ENCODE measurements around the gene ST7L.
A peak's percentile ranks its signal among the peaks of the same experiment; 100 is the strongest.

Gene ST7L

DNA sequence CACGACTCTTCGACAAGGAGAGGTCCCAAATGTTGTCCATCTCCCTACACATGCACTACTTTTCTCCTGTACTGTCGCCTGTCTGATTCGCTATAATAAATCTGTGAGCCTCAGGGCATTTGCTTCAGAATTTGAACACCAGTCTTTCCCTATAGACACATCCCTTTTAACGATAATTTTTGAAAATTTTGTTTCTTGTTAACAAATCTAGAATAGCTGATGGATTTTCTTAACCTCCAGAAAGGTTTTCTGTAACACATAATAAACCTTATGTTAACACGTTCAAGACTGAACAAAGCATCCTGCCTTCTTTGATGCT, 1.4 kb upstream of the ST7L start:
- DNase-seq (ENCODE audit: insufficient read length, low spot score) (no peak), FAIRE-seq (no peak)
- no peak for TF ChIP-seq TAF1 (IDR thresholded peaks at IDR 0.05; ENCODE audit: low read depth, low read length)
- 0 out of 2 replicates have a peak, but pooled peaks have one; percentile 14 for TF ChIP-seq POLR2A (IDR thresholded peaks at IDR 0.05; ENCODE audit: low read depth, low read length)
- no peak for TF ChIP-seq POLR2AphosphoS5 (IDR thresholded peaks at IDR 0.05; ENCODE audit: low read depth, low read length)

DNA sequence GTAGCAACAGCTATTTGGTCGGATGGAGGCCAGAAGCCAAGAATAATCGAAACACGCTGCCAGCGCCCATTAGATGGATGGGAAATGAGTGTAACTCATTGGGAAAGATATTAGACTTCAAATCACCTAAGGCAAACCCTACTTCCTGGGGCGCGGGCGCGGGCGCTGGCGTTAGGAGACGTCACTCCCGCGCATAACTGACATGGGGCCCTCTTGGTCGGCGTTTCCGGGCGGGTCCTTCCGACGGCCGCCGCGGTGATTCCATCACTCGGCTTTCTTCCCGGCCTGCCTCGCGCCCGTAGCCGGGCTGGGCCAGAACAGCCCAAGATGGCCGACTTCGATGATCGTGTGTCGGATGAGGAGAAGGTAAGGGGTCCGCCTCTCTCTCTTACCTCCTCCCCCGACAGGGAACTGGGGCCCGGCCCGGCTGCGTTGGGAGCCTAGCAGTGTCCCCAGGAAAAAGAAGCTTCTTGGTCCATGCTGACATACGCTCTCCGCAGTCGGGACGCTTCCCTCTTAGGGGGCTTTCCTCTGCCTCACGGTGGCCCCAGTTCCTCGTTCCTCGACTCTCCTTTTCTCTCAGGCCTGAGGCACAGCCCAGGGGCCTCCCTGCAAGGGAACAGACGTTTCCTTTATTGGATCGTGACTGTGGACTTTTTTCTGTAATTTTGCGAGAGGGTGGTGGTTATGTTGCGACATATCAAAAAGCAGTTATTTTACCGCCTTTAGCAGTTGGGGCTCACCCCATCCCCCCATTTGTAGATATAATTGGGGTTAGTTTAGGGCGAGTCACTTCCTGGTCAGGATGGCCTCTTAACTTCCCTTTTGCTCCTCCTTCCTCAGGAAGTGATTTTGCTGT, 806 bp upstream of the ST7L start, which contains the start of gene CAPZA1:
TSS of gene CAPZA1 (plus strand) at position 315 of the 859 bp plus-strand sequence. CDS start at position 328, 13 bp downstream.
- FAIRE-seq (peak; percentile 88), DNase-seq (ENCODE audit: insufficient read length, low spot score) (peak; percentile 68)
- peak; percentile 97 for TF ChIP-seq TAF1 (IDR thresholded peaks at IDR 0.05; ENCODE audit: low read depth, low read length)
- no peak for TF ChIP-seq PAX5 (IDR thresholded peaks at IDR 0.05; ENCODE audit: insufficient read depth, low read length, severe bottlenecking)
- peak; percentile 94 for TF ChIP-seq POLR2A (IDR thresholded peaks at IDR 0.05; ENCODE audit: low read depth, low read length)
- peak; percentile 96 for TF ChIP-seq POLR2AphosphoS5 (IDR thresholded peaks at IDR 0.05; ENCODE audit: low read depth, low read length)
- TF ChIP-seq SPI1 (IDR thresholded peaks at IDR 0.05; ENCODE audit: low read depth, low read length), result peak; percentile 57
- peak; percentile 22; the same call in 1 of the 2 replicates for TF ChIP-seq POU2F2 (IDR thresholded peaks at IDR 0.05; ENCODE audit: low read depth, low read length)

DNA sequence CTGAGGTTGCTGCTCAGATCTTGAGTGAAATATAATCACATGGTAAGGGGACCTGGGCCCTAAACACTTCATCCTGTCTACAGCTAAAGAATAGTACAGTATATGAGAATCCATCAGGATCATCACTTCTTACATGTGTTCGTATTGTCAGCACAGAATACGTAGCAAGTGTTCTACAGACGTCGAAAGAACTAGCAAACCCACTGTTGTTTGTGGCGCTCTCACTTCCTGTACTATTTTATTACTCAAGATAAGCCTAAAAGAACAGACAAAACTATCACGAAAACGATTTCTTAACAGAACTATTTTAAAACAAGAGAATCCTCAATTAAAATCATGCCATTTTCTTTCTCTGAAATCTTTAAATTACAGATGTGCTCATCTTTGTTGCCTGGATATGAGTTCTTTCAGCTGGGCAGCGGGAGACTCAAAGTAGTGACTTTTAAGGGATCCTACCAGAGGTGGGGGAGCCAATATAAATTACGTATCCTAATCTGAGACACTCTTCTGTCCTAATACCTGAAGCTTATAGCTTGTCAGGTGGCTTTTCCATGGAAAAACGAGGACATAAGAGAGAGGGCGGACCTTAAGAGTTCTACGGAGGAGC, 724 bp downstream of the ST7L start:
- FAIRE-seq (peak; percentile 58), DNase-seq (ENCODE audit: insufficient read length, low spot score) (no peak)
- TF ChIP-seq POU2F2 (IDR thresholded peaks at IDR 0.05; ENCODE audit: low read depth, low read length), result no peak
- no peak for TF ChIP-seq PAX5 (IDR thresholded peaks at IDR 0.05; ENCODE audit: insufficient read depth, low read length, severe bottlenecking)
- TF ChIP-seq SPI1 (IDR thresholded peaks at IDR 0.05; ENCODE audit: low read depth, low read length), result peak; percentile 57
- no peak for TF ChIP-seq POLR2A (IDR thresholded peaks at IDR 0.05; ENCODE audit: low read depth, low read length)
- TF ChIP-seq POLR2AphosphoS5 (IDR thresholded peaks at IDR 0.05; ENCODE audit: low read depth, low read length), result no peak
- no peak for TF ChIP-seq TAF1 (IDR thresholded peaks at IDR 0.05; ENCODE audit: low read depth, low read length)

DNA sequence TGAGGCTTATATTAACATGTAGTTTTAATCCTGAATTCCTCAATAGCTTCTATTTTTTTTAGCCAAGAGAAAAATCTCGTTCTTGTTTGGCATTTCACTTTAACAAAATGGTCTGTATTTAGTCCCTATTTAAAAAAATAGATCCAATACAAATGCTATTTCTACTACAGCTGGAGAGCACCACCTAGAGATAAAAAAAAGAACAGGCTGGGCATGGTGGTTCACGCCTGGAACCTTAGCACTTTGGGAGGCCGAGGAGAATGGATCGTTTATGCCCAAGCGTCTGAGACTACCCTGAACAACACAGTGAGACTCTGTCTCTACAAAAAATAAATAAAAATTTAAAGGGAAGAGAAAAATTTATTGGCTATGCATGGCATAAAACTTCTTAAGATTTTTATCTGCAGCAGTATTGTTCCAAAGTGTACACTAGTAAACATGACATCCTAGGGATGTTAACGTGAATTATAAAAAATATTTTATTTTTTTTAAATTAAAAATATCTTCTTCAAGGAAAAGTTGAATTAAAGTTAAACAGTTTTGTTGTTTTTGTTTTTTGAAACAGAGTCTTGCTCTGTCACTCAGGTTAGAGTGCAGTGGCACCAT, 4.4 kb downstream of the ST7L start:
- FAIRE-seq, result no peak
- no peak for DNase-seq (ENCODE audit: insufficient read length, low spot score)
- TF ChIP-seq PAX5 (IDR thresholded peaks at IDR 0.05; ENCODE audit: insufficient read depth, low read length, severe bottlenecking), result no peak
- TF ChIP-seq POLR2AphosphoS5 (IDR thresholded peaks at IDR 0.05; ENCODE audit: low read depth, low read length), result no peak
- TF ChIP-seq POU2F2 (IDR thresholded peaks at IDR 0.05; ENCODE audit: low read depth, low read length), result no peak
- TF ChIP-seq POLR2A (IDR thresholded peaks at IDR 0.05; ENCODE audit: low read depth, low read length), result no peak
- no peak for TF ChIP-seq TAF1 (IDR thresholded peaks at IDR 0.05; ENCODE audit: low read depth, low read length)
- no peak for TF ChIP-seq SPI1 (IDR thresholded peaks at IDR 0.05; ENCODE audit: low read depth, low read length)

DNA sequence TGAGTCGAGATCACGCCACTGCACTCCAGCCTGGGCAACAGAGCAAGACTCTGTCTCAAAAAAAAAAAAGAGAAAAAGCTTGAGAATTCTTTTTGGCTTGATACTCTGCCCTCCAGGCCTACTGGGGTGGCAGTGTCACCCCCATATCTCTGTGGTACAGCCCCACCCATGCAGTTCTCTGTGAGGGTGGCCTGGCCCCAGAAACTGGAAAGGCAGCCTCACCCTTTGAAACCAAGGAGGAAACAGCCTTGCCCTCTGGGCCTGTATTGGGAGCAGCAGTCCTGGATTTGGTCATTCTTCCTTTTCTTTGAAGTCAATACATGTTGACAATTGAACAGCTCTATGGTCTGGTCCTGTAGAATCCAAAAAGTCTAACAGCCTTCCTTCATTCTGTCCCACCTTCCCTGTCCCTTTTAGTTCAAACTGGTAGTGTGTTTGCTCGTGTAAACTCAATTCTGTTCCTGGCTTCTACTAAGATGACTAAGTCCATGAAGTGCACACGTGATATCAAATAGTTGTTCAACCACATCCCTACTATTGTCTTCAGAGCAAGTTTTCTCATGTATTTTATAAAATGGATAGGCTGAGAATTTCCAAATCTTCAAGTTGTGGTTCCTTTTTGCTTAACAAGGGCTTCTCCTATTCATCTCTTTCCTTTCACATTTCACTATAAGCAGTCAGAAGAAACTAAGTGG, 13.2 kb downstream of the ST7L start:
- TF ChIP-seq POLR2AphosphoS5 (IDR thresholded peaks at IDR 0.05; ENCODE audit: low read depth, low read length), result no peak
- no peak for TF ChIP-seq SPI1 (IDR thresholded peaks at IDR 0.05; ENCODE audit: low read depth, low read length)
- no peak for TF ChIP-seq POLR2A (IDR thresholded peaks at IDR 0.05; ENCODE audit: low read depth, low read length)
- TF ChIP-seq POU2F2 (IDR thresholded peaks at IDR 0.05; ENCODE audit: low read depth, low read length), result no peak
- TF ChIP-seq TAF1 (IDR thresholded peaks at IDR 0.05; ENCODE audit: low read depth, low read length), result no peak
- no peak for TF ChIP-seq PAX5 (IDR thresholded peaks at IDR 0.05; ENCODE audit: insufficient read depth, low read length, severe bottlenecking)
- no peak for FAIRE-seq
- DNase-seq (ENCODE audit: insufficient read length, low spot score), result no peak

DNA sequence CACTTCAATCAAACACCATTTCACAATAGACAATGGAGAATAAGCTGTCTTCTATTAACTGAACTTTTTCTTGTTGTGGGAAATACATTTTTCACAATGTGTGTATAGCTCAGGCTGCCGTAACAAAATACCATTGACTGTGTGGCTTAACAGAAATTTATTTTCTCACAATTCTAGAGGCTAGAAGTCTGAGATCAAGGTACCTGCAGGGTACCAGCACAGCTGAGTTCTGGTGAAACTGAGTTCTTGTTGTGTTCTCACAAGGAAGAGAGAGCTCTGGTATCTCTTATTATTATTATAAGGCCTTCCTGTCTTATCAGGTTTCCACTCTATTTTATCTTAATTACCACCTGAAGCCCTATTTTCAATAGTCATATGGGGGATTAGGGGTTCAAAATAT, 15.4 kb downstream of the ST7L start:
- no peak for TF ChIP-seq POU2F2 (IDR thresholded peaks at IDR 0.05; ENCODE audit: low read depth, low read length)
- no peak for TF ChIP-seq SPI1 (IDR thresholded peaks at IDR 0.05; ENCODE audit: low read depth, low read length)
- TF ChIP-seq POLR2AphosphoS5 (IDR thresholded peaks at IDR 0.05; ENCODE audit: low read depth, low read length), result no peak
- no peak for TF ChIP-seq PAX5 (IDR thresholded peaks at IDR 0.05; ENCODE audit: insufficient read depth, low read length, severe bottlenecking)
- TF ChIP-seq TAF1 (IDR thresholded peaks at IDR 0.05; ENCODE audit: low read depth, low read length), result no peak
- TF ChIP-seq POLR2A (IDR thresholded peaks at IDR 0.05; ENCODE audit: low read depth, low read length), result no peak
- DNase-seq (ENCODE audit: insufficient read length, low spot score) (no peak), FAIRE-seq (no peak)

DNA sequence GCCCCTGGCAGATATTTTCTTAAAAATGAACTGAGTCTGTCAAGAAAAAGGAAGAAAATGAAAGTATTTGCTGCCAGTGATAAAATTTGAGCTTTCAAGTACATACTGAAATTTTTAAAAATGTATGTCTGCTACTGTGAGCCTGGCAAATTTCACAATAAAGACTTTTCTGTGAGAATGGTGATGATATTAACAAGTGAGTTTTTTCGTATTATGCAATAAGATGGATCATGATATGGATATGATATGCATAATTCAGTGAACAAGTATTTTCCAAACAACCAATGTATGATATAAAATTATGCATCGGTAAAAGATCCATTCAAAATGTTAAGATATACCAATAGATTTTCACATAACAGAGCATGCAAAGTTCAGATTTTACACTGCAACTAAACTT, 15.9 kb downstream of the ST7L start:
- DNase-seq (ENCODE audit: insufficient read length, low spot score) (no peak), FAIRE-seq (no peak)
- TF ChIP-seq POLR2A (IDR thresholded peaks at IDR 0.05; ENCODE audit: low read depth, low read length) (no peak), SPI1 (IDR thresholded peaks at IDR 0.05; ENCODE audit: low read depth, low read length) (no peak), POLR2AphosphoS5 (IDR thresholded peaks at IDR 0.05; ENCODE audit: low read depth, low read length) (no peak), TAF1 (IDR thresholded peaks at IDR 0.05; ENCODE audit: low read depth, low read length) (no peak), POU2F2 (IDR thresholded peaks at IDR 0.05; ENCODE audit: low read depth, low read length) (no peak), PAX5 (IDR thresholded peaks at IDR 0.05; ENCODE audit: insufficient read depth, low read length, severe bottlenecking) (no peak)

DNA sequence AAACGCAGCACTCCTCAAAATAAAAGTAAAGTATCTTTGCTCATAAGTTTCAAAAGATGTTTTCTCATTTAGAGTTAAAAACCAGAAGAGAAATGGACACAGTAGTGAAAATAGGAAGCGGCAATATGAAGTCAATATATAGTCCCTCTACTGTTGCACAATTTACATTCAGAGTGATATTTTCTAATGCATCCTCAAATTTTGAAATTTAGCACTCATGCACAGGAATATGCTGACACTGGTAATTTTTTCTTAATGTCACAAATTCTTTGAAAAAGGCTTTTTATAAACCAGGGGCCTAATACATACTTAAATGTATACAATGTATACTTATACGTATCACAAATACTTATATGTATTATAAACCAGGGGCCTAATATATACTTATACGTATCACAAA, 19.5 kb downstream of the ST7L start:
- no peak for FAIRE-seq
- TF ChIP-seq POU2F2 (IDR thresholded peaks at IDR 0.05; ENCODE audit: low read depth, low read length) (no peak), SPI1 (IDR thresholded peaks at IDR 0.05; ENCODE audit: low read depth, low read length) (no peak), TAF1 (IDR thresholded peaks at IDR 0.05; ENCODE audit: low read depth, low read length) (no peak), POLR2AphosphoS5 (IDR thresholded peaks at IDR 0.05; ENCODE audit: low read depth, low read length) (no peak), POLR2A (IDR thresholded peaks at IDR 0.05; ENCODE audit: low read depth, low read length) (no peak), PAX5 (IDR thresholded peaks at IDR 0.05; ENCODE audit: insufficient read depth, low read length, severe bottlenecking) (no peak)
- DNase-seq (ENCODE audit: insufficient read length, low spot score), result no peak

Measured in GM12891 (cell line).